PFSK-1 (cell line): ENCODE data around the gene GFOD1.

Experiments used
- FOXP2 ChIP-seq: optimal IDR thresholded peaks from 2 replicates; pipeline ENCODE3; 2011; ENCODE audit warnings: borderline replicate concordance, control low read depth, inconsistent platforms; ENCODE audit not compliant: insufficient read depth; ENCODE audit errors: extremely low read length, extremely low read depth
- POLR2AphosphoS5 ChIP-seq: IDR thresholded peaks from 2 replicates; pipeline ENCODE4 v1.6.1; 2012; ENCODE audit warnings: low read depth, mild to moderate bottlenecking, control low read depth, low read length, moderate library complexity
- REST ChIP-seq, 2 experiments: IDR thresholded peaks; 2 replicates each; pipeline versions ENCODE4 v1.6.1 to v1.8.0; 2011 to 2012; ENCODE audit warnings: low read depth in 2 of 2, low read length in 2 of 2, control low read depth in 1 of 2, inconsistent platforms in 1 of 2, mild to moderate bottlenecking in 1 of 2, moderate library complexity in 1 of 2; ENCODE audit not compliant: insufficient read depth in 1 of 2
- SIN3A ChIP-seq: IDR thresholded peaks from 2 replicates; pipeline ENCODE4 v1.6.1; 2012; ENCODE audit warnings: mild to moderate bottlenecking, low read length, moderate library complexity, borderline replicate concordance; ENCODE audit not compliant: insufficient read depth
- TAF1 ChIP-seq: IDR thresholded peaks from 2 replicates; pipeline ENCODE4 v1.6.1; 2012; ENCODE audit warnings: low read length, control low read depth, borderline replicate concordance; ENCODE audit not compliant: insufficient read depth

The GFOD1 gene

GRCh38 chr6:13368079-13368730 is 119.2 kb downstream of the GFOD1 start:
- TF ChIP-seq FOXP2 (no peak), SIN3A (no peak), TAF1 (no peak), REST (IDR thresholded peaks at IDR 0.05; ENCODE audit: insufficient read depth in 1 of 2, low read depth in 2 of 2, low read length in 2 of 2) (no peak), POLR2AphosphoS5 (no peak)

GRCh38 chr6:13367396-13367795 is 120.0 kb downstream of the GFOD1 start:
- TF ChIP-seq TAF1 (no peak), REST (IDR thresholded peaks at IDR 0.05; ENCODE audit: insufficient read depth in 1 of 2, low read depth in 2 of 2, low read length in 2 of 2) (no peak), FOXP2 (no peak), SIN3A (no peak), POLR2AphosphoS5 (no peak)

DNA sequence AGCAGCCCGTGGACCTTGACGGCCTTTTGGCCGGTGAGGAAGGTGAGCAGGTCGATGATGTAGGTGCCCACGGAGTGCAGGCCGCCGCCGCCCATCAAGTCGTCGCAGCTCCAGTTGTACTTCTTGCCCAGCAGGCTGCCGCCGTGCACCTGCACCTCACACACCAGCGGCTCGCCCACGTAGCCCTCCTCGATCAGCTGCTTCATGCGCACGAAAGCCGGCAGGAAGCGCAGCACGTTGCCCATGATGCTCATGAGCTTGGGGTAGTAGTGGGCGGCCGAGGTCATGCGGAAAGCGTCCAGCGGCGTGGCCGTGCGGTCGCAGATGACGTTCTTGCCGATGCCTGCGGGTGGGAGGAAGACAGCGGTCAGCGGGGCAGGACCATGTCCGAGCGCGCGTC is 122.1 kb downstream of the GFOD1 start:
- TF ChIP-seq SIN3A = no peak
- TF ChIP-seq TAF1 = no peak
- TF ChIP-seq REST (IDR thresholded peaks at IDR 0.05; ENCODE audit: insufficient read depth in 1 of 2, low read depth in 2 of 2, low read length in 2 of 2) = no peak
- no peak for TF ChIP-seq FOXP2
- no peak for TF ChIP-seq POLR2AphosphoS5

DNA sequence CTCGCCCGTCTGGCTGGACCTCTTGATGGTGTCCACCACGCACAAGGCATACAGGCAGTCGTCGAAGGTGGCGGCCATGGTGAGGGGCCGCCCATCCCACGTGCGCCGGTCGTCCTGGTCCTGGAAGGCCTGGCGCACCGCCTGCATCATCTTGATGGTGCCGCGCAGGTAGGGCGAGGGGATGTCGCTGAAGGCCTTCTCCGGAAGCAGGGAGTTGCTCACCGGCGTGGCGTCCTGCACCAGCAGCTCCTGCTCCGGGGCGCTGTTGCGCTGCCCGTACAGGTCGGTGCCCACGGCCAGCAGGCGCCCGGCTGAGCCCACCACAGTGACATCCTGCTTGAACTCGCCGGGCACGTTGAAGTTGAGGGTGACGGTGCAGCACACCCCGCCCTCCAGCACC is 122.6 kb downstream of the GFOD1 start:
- no peak for TF ChIP-seq SIN3A
- no peak for TF ChIP-seq FOXP2
- TF ChIP-seq TAF1 = no peak

DNA sequence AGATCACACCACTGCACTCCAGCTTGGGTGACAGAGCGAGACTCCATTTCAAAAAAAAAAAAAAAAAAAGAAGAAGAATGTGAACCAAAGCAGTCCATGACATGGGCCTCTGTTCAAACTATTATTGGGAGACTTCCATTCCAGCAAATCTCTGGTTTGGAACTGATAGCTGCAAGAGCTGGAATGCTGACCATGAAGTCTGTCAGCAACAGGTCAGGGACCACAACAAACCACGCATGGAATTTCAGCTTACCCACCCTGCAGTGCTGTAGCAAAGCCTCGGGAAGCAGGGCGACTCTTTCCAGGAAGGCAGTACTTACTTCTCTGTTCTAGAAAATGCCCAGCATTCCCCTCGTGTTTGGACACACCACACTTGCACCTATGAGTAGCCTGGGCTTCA is 125.0 kb downstream of the GFOD1 start:
- TF ChIP-seq TAF1 = no peak
- TF ChIP-seq SIN3A = no peak
- no peak for TF ChIP-seq REST (IDR thresholded peaks at IDR 0.05; ENCODE audit: insufficient read depth in 1 of 2, low read depth in 2 of 2, low read length in 2 of 2)
- TF ChIP-seq POLR2AphosphoS5 = no peak
- TF ChIP-seq FOXP2 = no peak
